Measurements from ENCODE around the gene CELF5.
"Not testable (repeated sequence)": the region's sequence is repeated elsewhere in the genome, so short reads cannot be mapped to it uniquely, and the experiment has no call there.

GRCh38 chr19:3235604-3236003 lies 11.1 kb downstream of the CELF5 start:
- TF ChIP-seq POLR2AphosphoS5 (IDR thresholded peaks at IDR 0.05); CTCF (IDR thresholded peaks at IDR 0.05 in 8 of 11, conservative IDR thresholded peaks at IDR 0.05 in 3 of 11): not testable (repeated sequence)
